ENCODE data around the gene OR3A3.
"Not testable (repeated sequence)": the region's sequence is repeated elsewhere in the genome, so short reads cannot be mapped to it uniquely, and the experiment has no call there.

- not testable (repeated sequence) for TF ChIP-seq ZNF561 (tag by site-specific recombination; IDR thresholded peaks at IDR 0.05; ENCODE audit: borderline replicate concordance); ZNF311 (tag by site-specific recombination; IDR thresholded peaks at IDR 0.05; ENCODE audit: borderline replicate concordance); CTCF (tag by site-specific recombination; IDR thresholded peaks at IDR 0.05); ZNF791 (tag by site-specific recombination; IDR thresholded peaks at IDR 0.05); ZNF157 (tag by site-specific recombination; IDR thresholded peaks at IDR 0.05); ATF2 (tag by site-specific recombination; IDR thresholded peaks at IDR 0.05; ENCODE audit: low read depth); ZNF843 (tag by site-specific recombination; IDR thresholded peaks at IDR 0.05); ZEB2 (tag by site-specific recombination; IDR thresholded peaks at IDR 0.05); ZNF174 (tag by site-specific recombination; IDR thresholded peaks at IDR 0.05)
Observed at GRCh38 chr17:3412216-3412615, 1.0 kb downstream of the OR3A3 start.

All from HEK293 (cell line).